HG03354 (cell line): ENCODE results near the gene HLA-DOB.

Experiments
- ATAC-seq: cut with Tn5 transposase; IDR thresholded peaks from one replicate; pipeline ENCODE4 v1.9.1; 2021; ENCODE audit warnings: mild to moderate bottlenecking; ENCODE audit not compliant: unreplicated experiment, poor library complexity, severe bottlenecking

Gene HLA-DOB

DNA sequence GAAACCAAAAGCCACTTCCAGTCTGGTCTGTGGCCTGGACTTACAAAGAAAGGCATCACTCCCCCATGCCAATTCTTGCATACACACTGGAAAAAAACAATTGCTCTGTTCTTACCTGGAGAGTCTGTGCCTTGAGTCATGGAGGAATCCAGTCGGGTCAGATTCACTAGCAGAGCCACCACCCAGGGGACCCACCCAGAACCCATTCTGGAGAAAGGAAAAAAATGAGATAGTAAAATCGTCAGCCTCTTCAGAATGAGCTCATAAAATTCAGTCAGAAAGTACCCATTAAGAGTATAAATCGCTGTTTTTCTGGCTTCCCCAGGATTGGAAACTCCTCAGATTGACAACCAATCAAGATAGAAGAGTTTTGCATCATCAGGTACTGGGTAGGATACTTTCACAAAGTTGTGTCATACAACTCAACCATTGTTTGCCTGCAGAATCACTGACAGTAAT is at the start of gene HLA-DOB:
HLA-DOB (minus strand) TSS at position 257 of the 459 bp plus-strand sequence; CDS start at position 206, 51 bp downstream.
- ATAC-seq, result no peak

DNA sequence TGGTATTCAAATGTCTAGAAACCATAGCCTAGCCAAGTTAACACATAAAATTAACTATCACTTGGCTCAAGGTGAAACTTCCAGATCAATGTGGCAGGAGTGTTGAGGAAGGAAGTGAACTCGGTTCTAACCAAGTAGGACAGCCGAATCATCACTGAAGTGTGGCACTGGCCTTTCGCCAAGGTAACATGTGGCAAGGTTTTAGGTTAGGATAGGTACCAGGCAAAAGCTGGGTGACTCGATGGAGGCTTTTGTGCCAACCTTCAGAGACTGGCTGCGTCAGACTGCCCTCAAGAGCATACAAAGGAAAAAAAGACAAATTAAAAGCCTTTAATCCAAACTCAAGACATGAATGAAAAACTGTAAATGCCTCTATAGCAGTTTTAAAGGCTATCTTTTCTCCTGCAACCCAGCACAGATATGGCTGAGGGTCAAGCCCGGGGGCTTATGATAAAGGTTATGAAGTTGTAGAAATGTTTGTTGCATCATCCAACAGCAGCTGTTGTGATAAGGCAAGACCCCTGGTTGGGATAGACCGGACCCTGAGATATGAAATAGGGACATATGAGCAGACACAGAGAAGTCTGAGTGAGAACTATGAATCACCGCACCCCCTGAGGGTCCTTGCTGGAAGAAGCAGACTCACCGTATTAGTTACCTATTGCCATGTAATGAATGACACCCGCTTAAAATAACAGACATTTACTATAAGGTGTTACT is 49.1 kb upstream of the HLA-DOB start:
- ATAC-seq, result no peak

DNA sequence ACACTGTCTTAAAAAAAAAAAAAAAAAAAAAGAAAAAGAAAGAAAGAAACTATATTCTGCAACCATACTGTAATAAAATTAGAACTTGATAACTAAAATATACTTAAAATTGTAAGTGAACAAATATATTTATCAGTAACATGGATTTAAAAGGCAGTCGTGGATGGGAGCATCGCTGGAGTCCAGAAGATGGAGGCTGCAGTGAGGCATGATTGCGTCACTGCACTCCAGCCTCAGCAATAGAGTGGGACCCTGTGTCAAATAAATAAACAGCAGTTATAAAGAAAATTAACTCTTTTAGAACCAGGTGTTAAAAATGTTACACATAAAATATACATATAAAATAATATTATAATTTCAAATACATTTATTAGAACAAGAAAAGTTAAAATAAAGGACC is 45.9 kb upstream of the HLA-DOB start:
- ATAC-seq, result no peak

DNA sequence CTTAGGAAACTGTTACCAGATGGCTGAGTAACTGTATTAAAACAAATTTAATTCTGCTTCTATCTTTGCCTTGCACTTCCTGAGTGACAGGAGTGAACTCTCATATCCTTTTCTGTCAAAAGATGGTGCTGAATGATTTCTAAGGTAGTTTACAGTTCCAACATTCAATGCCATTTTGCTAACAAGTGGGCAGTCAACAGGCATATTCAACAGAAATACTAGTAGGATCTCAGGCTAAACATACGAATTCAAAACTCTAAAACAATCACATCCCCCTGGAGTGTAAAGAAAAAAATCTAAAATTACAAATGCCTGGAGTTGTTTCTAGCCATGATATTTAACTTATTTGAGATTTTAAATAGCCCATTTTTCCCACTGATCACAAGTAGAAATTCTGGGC is 43.9 kb upstream of the HLA-DOB start:
- no peak for ATAC-seq

DNA sequence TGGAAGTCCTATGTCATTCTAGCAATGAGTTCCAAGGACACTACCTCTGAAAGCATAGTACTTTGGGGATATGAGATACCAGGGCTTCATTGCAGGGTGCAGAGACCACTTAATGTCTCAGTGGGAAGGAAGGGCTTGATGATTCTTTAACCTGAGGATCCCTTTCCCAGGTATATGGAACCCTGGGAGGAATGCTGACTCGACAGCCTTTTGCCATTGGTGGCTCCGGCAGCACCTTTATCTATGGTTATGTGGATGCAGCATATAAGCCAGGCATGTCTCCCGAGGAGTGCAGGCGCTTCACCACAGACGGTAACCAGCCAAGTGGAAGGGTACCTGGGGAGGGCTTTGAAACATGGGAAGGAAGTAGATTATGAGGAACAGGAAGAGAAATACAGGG is 41.4 kb upstream of the HLA-DOB start:
- ATAC-seq, result no peak

DNA sequence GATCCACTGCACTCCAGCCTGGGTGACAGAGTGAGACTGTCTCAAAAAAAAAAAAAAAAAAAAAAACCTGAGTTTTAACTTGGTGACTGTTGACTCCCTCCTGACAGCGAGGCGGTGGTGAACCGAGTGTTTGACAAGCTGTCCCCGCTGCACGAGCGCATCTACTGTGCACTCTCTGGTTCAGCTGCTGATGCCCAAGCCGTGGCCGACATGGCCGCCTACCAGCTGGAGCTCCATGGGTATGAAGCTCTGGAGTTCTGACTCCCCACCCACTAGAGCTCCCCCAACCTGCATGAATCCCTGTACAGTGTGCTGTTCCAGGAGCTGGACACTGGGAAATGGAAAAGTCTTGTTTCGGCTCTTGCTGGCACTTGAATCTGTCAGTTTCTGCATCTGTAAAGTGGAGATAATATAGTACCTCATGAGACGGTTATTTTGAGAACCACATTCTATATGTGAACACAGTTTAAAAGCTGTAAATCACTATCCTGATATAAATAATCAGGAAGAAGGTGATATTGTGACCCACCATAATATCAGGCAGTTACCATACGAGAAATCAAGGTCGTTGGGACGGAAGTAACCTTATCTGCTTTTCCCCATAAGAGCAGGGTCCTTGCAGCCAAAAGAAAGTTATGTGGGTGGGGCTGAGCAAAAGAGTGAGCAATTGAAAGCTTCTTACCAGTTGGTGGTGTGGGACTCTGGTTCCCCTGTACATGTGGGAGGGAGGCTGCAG is 40.5 kb upstream of the HLA-DOB start:
- no peak for ATAC-seq

DNA sequence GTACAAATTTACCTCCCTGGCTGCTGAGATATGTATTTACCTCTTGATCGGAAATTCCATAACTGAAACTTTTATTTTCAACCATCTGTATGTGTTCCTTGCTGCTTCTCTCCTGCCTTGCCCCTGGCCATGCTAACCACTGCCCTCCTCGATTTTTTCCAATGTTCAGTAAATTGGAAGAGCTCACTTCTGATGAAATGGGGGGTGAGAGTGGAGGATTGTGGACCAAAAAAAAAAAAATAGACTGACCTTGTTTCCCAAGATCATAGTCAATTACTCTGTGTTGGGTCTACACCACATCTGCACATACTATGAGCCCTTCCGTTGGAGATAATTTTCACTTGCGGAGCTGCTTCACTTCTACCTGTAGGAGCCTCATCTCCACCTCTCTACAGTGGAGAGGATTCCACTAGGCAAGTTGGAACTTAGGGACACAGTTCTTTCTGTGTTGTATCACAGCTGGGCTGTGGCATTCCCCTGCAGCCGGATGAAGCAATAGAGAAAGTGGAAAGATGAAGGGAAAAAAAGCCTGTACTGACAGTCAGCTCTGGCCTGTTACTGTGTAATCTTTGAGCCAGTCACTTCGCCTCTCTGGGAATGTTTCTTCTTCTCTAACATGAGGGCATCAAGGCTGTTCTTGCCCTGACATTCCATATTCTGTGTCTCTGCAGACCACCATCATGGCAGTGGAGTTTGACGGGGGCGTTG is 38.8 kb upstream of the HLA-DOB start:
- ATAC-seq, result no peak

DNA sequence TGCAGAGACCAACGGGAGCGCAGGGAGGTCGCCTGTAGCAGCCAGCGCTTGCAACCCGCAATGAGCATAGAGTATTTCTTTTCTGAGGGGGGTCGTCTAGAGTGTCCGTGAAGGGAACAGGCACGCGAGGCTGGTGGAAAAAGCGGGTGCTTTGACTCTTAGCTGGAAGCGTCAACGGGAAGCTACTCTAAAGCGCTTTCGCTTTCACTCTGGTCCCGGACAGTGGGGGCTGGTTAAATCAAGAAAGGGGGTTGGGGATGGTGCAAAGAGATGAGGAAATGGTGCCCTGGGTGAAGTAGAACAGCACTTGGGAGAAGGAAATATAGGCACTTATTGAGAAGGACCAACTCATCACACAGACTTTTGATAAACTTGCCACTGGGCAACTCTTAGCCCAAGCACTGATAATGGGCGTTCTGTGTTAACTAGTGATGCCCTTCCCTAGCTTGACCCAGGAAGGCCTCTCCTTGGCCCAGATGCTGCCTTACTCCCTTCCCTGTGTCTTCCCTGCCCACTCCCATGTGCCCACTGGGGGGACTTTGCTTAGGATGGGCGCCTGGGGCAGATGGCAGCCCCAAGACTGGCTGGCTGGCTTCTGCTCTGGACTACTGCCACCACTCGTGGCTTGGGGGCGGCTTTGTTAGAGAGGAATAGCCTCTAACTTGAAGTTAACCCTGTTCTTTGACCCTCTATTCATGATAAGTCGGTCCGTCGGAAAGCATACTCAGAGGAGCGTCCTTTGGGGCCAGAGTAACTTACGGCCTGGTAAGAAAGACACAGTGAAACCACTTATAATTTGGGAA is 37.8 kb upstream of the HLA-DOB start:
- peak; percentile 30 for ATAC-seq

DNA sequence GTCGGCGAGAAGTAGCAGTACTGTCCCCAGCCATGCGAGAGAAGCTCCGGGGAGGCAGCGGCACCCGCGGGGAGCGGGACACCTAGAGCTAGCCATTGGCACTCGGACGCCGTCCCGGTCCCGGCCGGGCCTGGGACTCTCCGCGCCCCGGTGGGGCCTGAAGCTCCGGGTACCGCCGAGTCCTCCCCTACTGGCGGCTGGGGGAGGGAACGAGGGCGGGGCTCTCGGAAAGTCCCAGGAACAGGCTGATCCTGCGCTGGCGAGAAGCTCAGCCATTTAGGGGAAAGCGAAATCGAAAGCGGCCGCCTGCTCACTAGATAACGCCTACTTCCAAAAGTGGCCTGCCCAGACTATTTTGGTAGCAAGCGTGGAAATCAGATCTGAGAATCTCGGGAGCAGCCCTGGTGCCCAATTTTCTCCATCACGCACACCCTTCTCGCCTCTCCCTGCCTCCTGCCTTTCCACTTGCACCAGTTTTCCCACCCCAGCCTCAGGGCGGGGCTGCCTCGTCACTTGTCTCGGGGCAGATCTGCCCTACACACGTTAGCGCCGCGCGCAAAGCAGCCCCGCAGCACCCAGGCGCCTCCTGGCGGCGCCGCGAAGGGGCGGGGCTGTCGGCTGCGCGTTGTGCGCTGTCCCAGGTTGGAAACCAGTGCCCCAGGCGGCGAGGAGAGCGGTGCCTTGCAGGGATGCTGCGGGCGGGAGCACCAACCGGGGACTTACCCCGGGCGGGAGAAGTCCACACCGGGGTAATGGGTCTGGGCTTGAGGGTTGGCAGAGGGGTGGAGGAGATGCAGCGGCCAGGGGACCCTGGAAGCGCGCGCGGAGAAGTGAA is 37.0 kb upstream of the HLA-DOB start, which contains the start of the genes PSMB9 and TAP1:
PSMB9 (plus strand) TSS at position 652 of the 835 bp plus-strand sequence; CDS start at position 690, 38 bp downstream.
TAP1 (minus strand) TSS at position 164 of the 835 bp plus-strand sequence; CDS start at position 96, 68 bp downstream.
- peak; percentile 81 for ATAC-seq

DNA sequence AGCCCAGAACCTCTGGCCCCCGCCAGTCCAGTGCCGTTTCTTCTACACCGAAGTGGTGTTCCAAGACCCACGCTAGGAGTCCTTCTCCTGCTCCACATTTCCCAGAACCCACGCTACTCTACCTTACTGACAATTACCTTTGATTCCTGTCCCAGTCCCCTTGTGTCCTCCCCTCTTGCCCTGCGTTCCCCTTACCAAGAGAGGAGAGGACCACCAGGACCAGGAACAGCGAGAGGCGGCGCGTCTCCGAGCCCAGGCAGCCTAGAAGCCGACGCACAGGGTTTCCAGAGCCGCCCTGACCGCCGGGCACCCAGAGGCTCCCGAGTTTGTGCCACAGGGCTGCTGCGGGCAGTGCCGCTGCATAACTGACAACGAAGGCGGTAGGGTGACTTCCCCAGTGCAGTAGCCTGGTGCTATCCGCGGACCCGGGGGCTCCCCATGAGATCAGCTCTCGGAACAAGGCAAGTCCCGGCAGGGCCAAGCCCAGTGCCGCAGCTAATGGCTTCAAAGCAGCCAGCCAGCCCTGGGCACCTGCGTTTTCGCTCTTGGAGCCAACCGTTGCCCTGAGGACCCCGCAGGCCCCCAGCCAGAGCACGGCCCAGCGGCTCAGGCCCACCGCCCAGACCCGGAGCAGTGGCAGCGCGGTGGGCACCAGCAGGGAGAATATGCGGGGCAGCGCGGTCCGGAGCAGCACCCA is 36.2 kb upstream of the HLA-DOB start:
- peak; percentile 20 for ATAC-seq

DNA sequence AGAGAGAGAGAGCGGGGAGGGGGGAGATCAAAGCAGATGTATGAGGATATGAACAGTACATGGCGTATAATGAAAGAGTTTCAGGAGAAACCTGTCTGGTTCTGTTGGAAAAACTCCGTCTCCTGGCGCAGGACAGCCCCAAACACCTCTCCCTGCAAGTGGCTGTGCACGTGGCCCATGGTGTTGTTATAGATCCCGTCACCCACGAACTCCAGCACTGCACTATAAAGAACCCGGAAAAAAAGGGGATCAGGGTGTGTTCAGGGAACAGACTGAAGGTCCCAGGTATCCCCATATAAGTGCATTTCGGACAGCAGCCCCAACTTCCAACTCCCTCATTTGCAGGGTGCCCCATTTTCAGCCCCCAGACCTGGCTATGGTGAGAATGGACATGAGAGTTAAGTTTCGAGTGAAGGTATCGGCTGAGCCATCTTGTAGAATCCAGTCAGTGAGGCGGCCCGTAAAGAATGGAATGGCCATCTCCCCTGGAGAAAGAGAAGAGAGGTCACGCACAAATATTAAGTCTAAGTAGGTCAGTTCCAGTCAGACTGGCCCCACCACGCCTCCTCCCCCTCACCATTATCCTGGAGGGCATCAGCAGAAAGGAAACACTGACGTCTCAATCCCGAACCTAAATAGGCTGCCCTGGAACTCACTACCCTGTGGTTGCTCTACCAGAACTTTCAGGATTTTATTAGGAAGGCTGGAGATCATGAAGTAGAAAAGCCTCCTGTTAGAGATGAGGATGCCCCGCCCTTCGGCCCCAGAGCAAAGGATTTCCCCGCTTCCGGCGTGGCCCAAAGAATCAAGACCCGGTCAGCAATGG is 35.4 kb upstream of the HLA-DOB start:
- ATAC-seq, result no peak

DNA sequence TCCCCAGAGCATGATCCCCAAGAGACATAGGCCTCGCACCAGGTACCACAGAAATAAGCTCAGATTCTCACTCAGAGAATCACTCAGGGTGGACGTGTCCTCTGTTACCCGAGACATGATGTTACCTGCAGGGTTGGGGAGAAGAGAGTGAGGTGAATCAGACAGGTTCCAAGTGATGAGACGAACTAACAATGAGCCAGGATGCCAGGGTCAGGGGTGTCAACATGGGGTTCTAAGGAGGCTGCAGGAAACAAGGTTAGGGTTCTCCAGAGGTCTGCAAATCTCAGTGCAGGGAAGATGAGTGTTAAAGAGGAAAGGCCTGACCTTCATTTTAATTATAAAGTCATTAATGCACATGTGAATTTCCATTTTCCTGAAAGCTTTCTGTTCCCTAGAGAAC is 34.2 kb upstream of the HLA-DOB start:
- ATAC-seq, result no peak

DNA sequence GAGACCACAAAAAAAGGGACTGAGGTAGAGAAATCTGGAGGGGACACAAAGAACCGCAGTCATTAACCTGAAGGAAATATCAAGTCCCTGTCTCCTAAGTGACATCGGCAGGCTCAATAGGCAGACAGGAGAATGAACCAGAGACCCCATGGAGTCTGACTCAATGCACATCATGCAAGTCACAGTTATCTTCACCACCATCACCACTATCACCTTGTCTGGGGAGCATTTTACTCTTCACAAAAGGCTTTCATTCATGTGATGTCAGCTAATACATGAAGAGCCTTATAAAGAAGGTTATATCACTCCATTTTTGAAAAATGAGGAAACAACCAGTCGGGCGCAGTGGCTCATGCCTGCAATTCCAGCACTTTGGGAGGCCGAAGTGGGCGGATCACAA is 32.3 kb upstream of the HLA-DOB start:
- ATAC-seq, result no peak

DNA sequence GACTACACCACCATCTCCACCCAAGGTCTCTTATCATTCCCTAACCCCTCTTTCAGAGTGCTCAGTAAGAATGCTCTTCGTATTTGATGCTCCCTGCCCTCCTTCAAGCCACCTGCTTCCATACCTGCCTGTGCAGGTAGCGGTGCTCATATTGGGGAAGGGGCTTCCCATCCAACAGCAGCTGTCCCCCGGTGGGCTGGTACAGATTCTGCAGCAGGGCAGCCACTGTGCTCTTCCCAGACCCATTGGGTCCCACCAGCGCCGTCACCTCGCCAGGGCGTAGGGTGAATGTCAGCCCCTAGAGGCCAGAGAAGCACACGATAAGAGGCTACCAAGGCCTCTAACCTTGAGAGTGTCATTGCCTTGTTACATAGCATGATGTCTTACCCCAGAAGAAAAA is 31.0 kb upstream of the HLA-DOB start:
- ATAC-seq, result no peak

DNA sequence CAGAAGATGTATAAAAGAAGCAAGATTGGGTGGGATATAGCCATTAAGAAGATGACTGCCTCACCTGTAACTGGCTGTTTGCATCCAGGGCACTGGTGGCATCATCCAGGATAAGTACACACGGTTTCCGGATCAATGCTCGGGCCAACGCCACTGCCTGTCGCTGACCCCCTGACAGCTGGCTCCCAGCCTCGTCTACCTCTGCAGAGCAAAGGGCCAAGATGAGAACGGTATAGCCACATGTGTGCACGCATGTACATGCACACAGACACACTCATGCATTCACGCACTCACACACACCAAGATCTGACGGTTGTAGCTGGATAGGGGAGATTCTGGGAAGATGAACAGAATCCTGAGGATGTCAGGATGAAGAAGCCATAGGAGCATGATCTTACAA is 30.2 kb upstream of the HLA-DOB start:
- ATAC-seq, result no peak

DNA sequence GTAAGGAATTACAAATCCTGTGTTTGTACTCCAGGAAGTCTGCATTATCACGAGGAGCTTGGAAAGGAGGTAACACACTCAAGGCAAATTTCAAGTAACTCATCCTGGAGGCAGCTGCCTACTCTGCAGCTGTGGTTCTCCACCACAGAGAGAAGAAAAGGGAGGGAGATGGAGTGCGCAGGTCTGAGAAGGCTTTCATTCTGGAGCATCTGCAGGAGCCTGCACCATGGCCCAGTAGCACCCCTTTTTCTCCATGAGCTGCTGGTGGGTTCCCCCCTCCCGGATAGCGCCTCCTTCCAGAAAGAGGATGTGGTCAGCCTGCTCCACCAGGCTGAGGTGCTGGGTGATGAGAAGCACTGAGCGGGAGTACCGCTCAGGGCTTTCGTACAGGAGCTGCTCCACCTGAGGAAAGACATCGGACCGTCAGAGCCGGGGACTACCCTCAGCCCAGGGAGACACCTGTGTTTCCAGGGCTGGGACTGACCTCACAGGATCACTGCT is 28.6 kb upstream of the HLA-DOB start:
- ATAC-seq, result no peak

DNA sequence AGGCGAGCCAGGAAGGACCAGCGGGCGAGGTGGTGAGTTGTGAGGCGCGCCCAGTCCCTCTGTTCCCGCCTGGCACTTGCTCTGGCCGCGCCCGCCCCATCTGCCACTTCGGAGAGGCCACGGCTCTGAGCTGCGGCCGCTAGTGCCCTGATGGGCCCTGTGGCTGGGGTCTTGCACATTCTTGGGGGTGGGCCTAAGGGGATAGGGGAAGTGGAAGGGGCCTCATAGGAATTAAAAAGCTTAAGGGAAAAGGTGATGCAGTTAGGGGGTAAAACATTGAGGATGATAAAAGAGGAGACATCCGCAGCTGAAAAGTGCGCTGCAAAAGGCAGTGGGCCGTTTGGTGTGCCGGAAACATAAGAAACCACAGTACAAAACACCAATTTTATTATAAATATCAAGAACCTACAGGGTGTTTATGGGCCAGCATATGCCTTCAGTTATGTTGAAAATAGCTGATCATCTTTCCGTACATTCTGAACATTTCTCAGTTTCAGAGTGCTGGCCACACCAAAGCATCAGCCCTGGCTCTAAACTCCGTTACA is 28.1 kb upstream of the HLA-DOB start:
- ATAC-seq, result no peak
